NCI-H1092 treated with DMSO at 0.1 percent for 48 hours (cell line): ENCODE data around the gene BLACAT1.

Source experiments
- DNase-seq: peaks from one replicate; lab custom pipeline; 2025; lab: John Stamatoyannopoulos, UW

BLACAT1 gene

GRCh38 chr1:205456868-205457745, 1.3 kb upstream of the BLACAT1 start:
- peak; percentile 55 for DNase-seq

DNA sequence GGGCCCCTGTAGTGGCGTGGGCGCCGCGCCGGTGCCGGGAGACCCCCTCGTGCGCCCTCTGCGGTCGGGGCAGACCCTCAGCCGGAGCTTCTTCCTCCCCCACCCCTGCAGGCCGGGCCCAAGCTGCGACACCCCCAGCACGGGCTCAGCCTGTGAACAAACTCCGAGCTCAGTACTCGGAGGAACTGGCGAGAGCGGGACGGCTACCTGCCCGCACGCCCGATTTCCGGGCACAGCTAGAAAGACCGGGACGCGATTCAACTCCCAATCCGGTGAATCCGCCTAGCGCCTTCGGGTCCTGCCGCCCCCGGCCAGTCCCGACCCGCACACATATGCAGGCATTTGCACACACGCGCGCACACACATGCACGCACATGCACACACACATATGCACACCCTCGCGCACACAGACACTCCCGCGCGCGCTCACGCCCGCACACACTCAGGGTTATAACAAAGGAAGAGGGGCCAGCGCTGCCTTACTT, 580 bp upstream of the BLACAT1 start:
- DNase-seq = no peak

DNA sequence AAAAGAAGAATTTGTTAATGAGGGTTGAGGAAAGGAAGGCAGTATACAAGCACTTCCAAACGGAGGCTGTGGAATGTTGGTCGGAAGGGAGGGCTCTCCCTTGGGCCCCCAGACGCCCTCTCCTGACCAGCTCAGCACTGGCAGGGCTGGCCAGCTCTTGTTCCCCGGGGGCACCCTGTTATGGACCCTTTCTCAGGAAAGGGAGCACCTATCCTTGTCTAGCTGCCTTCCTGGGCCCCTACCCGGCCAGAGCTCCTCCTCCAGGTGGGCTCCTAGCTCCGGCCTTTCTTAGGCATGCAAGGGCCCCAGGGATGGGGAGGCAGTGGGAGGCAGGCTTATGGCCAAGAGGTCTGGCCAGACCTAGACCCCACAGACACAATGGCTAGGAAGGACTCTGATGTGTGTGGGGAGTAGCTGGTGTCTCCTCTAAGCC, 926 bp downstream of the BLACAT1 start:
- DNase-seq = no peak

DNA sequence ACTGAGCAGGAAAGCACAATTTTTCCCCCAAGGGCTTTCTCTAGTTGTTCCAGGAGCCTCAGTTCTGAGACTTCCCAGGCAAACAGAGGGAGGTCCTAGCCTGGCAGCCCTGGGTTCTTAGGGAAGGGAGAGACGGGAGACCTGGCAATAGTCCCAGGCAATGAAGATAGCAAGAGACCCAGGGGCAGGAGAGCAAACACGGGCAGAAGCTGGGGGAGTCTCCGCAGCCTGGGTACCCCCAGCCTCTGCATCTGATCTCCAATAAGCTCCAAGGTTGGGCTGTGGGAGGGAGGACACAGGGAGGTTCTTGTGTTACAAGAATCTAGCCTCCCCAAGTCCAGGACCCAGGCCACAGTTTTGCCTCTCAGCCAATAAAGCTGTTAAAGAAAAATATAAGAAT, 2.4 kb downstream of the BLACAT1 start:
- no peak for DNase-seq

GRCh38 chr1:205452933-205453332, 2.9 kb downstream of the BLACAT1 start:
- no peak for DNase-seq

DNA sequence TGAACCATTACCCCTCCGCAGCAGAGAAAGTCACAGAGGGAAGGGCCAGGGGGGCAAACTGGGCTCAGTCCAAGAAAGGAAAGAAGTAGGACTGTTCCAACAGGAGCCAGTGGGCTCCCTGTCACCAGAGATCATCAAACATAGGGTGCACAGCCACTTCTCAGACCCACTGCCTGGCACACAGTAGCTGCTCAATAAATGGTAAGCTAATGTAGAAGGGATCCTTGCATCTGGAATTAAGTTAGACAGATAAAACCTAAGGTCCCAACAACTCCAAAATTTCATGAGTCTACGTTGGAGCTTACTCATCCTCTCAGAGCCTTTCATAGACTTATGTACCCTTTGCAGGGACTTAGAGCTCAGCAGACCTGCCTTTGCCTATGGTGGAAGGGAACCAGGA, 3.5 kb downstream of the BLACAT1 start:
- no peak for DNase-seq

- no peak for DNase-seq
These were observed 4.1 kb downstream of the BLACAT1 start for GRCh38 chr1:205451759-205452164.

DNA sequence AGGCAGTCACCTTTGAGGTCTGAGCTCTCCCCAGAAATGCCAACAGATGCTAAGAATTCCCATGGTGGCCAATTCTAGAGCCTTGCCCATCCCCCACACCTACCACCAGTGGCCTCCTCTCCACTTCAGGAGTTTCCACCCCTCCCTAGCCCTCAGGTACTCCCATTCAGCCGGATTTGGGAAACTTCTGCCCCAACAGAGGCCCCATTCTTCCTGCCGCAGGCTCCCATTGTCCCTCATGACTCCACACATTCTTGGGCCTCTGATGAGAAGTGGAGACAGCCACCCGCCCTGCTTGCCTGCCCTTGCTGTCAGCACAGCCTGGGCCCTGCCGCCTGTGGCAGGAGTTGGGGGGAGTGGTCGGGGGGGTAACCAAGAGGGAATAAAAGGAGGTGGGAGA, 4.6 kb downstream of the BLACAT1 start:
- no peak for DNase-seq

- no peak for DNase-seq
These were observed 5.4 kb downstream of the BLACAT1 start for GRCh38 chr1:205450448-205450847.

DNA sequence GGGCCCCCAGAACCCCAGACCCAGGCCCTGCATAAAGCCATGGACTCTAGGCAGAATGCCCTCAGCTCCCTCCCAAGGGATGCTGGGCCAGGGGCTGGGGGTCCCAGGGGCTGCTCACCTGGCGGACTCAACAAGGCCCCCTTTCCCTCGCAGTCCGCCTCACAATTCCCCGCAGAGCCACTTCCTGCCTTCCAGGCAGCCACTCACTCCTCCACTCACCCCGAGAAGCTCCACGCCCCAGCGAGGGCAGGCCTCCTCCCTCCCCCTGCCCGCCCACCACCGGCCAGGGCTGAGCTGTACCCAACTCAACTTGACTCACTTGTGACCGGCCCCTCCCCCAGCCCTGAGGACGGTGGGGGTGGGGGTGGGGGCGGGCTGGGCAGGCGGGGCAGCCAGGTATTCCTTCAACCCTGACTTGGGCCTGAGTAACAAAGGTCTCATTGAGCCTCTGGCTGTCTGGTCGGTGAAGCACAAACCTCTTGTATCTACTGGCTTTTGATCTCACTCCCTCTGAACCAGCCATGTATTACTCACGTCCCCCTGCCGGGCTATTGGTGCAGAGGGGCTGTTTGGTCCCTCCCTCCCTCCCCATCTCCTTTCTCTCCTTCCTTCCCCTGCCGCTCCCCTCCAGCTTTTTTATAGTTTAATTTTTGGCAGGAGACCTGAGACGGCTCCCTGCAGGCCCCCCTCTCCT, 5.9 kb downstream of the BLACAT1 start:
- DNase-seq = peak; percentile 36

- DNase-seq = no peak
These were observed 6.5 kb downstream of the BLACAT1 start for GRCh38 chr1:205449254-205449749.

DNA sequence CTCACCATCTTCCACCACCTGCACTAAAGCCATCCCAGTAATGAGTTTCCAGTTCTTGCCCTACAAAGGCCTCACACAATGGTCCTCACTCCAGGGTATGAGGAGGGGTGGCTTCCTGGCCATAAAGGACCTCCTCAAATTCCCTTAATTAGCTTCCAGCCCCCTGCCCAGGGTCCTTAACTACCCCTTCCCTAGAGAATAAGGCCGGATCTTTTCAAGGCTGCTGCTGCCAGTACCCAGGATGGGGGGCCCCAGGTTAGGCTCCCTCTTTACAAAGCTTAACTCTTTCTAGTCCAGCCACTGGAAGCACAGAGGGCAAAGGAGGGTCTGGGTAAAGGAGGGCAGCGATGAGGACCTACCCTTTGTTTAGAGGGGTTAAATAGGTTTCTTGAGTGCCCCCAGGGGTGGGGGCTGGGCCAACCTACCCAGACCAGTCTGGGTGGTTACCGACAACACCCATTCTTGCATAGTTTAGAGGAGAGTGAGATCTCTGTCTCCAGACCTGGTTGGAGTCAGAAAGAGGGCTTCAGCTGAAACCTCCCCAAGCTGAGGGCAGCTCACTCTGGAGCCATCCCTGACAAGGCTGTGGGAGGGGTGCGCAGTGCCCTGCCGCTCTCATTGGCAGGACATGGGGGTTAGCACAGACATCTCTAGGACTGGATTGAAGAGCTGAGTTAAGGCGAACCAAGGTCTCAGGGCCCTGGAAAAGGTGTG, 7.1 kb downstream of the BLACAT1 start:
- no peak for DNase-seq

- DNase-seq = no peak
These were observed 8.1 kb downstream of the BLACAT1 start for GRCh38 chr1:205447457-205448341.

DNA sequence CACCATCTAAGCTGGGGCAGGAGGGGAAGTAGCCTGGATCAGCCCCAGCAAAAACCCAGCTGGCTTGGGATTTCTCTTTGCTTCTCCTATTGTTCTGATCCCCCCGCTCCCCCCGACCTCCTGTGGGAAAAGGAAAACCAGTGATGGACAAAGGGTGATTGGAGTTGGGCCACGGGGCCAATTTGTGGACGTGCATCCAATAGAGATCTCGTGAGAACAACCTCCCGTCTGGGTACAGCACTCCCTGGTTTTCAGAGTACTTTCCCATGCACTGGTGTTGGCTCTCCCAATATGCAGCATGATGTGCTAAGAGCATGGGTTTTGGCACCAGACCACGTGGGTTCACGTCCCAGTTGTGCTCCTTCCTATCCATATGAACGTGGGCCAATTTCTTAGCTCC, 9.0 kb downstream of the BLACAT1 start:
- no peak for DNase-seq

DNA sequence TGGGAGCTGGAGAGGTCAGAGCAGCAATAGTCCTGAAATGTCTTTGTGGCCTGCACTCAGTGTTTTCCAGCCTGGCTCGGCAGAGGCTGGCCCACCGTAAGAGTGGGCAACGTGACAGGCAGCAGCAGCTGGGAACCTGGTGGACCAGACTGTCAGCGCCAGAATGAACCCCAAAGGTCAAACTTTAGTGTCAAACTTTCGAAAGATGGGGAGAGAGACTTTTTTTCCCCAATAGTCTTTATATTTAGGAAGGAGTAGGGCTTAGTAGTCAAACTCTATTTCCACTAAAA, 10.3 kb downstream of the BLACAT1 start:
- DNase-seq = no peak

- peak; percentile 73 for DNase-seq
These were observed 10.8 kb downstream of the BLACAT1 start for GRCh38 chr1:205444931-205445645.

DNA sequence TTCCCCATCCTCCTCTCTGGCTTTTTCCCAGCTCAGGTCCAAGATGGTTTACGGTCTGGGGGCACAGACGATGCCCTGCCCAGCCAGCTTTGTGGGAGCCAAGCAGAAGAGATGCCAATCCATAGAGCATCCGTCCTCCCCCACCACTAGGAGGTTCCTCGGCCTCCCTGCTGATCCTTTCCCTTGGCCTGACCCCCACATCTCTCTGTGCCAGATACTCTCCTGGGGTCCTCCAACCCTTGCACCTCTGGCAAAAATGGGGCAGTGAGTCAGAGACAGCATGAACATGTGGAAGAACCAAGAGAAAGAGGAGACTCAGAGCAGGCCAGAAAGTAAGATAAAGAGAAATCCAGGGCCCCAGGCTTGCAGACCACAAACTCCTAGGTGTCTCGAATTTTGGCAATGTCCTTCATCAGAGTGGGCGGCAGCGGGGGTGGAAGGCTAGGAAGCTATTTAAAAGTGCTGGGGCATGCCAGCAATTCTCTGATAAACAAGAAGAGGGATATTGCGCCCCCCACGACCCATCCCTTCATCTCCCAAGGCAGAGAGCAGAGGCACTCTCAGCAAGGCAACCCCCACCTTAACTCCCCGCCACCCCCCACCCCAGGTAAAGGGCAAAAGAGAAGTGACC, 11.4 kb downstream of the BLACAT1 start:
- no peak for DNase-seq

GRCh38 chr1:205443585-205444299, 12.1 kb downstream of the BLACAT1 start:
- no peak for DNase-seq

DNA sequence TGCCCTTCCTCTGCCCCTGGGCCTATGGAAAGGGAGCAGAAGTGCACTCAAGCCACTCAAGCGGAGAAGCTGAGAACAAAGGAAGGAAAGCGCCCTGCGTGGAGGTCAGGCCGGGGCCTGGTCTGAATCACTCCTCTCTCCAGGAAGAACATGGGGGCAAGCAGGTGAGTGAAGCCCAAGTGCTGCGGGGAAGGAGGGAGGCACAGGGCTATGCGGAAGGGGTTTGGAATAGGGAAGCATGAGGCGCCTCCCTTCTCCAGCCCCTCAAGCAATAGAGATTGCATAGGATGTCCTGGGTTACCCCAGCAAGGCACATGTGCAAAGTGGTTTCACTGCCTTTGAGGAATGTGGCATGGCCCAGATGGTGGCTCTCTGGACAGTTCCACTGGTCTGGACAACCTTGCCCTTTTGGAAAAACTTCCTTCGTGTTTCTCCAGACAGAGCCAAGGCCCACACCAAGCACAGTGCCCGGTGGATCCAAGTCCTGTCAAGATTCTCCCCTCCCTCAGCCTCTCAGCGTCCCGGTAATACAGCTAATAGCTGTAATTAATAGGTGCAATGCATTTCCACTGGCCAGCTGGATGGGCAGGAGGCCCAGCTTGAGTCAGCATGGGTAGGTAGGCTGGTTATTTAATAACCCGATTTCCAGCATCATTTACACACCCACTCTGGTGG, 13.7 kb downstream of the BLACAT1 start:
- DNase-seq = peak; percentile 38
